Left renal pelvis (tissue), 4 donors: Measurements from ENCODE around the gene RAB11B. TPM values are rescaled to one million over a fixed set of nuclear protein-coding genes. Genes with fewer than 3 reads are reported as not detected.

ENCODE experiments used
- polyA plus RNA-seq, 4 donors: library from polyadenylated mRNA; unstranded; fragments of 120-200 nt; gene quantifications; one replicate each; pipeline ENCODE4 v1.2.1, GENCODE V29; 2013; ENCODE audit not compliant: insufficient read length in 4 of 4

The RAB11B gene
- polyA plus RNA-seq, 4 donors, result 114 to 180 (median 131) TPM

Other genes starting within 250 kb of the RAB11B start
- 10 to 100 TPM; 19.5 to 61.6 (median 46.2) TPM for gene FBN3, start 240.8 kb upstream of the RAB11B start, polyA plus RNA-seq
- gene CERS4, start 181.0 kb upstream of the RAB11B start, polyA plus RNA-seq, result 10 to 100 TPM; 24.7 to 52.6 (median 37.5) TPM
- gene CD320, start 82.0 kb upstream of the RAB11B start, polyA plus RNA-seq, result 10 to 100 TPM; 22.3 to 40.2 (median 26.1) TPM
- gene NDUFA7, start 69.0 kb upstream of the RAB11B start, polyA plus RNA-seq, result 10 to 100 TPM; 21.5 to 60.3 (median 46.5) TPM
- gene RPS28, start 68.9 kb upstream of the RAB11B start, polyA plus RNA-seq, result 100 to 1,000 TPM; 334 to 594 (median 374) TPM
- gene KANK3, start 47.1 kb upstream of the RAB11B start, polyA plus RNA-seq, result 10 to 100 TPM in 1 of 4 donors, 1 to 10 TPM in 3; 5.1 to 13.6 (median 6.2) TPM
- 1 to 10 TPM; 2.8 to 5.3 (median 3.4) TPM for gene ANGPTL4, start 26.2 kb upstream of the RAB11B start, polyA plus RNA-seq
- gene MARCHF2, start 22.9 kb downstream of the RAB11B start, polyA plus RNA-seq, result 10 to 100 TPM; 10.5 to 17.9 (median 13.5) TPM
- 100 to 1,000 TPM; 272 to 481 (median 407) TPM for gene HNRNPM, start 54.6 kb downstream of the RAB11B start, polyA plus RNA-seq
- gene PRAM1, start 112.3 kb downstream of the RAB11B start, polyA plus RNA-seq, result 1 to 10 TPM in 3 of 4 donors, under 1 TPM in 1; 0.90 to 5.0 (median 1.4) TPM
- 10 to 100 TPM; 14.9 to 28.7 (median 24.1) TPM for gene ZNF414, start 123.8 kb downstream of the RAB11B start, polyA plus RNA-seq
- 1 to 10 TPM; 3.8 to 9.9 (median 7.4) TPM for gene MYO1F, start 187.1 kb downstream of the RAB11B start, polyA plus RNA-seq
- 10 to 100 TPM; 31.1 to 62.8 (median 42.7) TPM for gene ADAMTS10, start 220.4 kb downstream of the RAB11B start, polyA plus RNA-seq
- gene NFILZ, start 240.3 kb downstream of the RAB11B start, polyA plus RNA-seq, result not detected